Uterus (tissue), 2 donors: ENCODE results near the gene C3orf70.

Experiments used
- POLR2A ChIP-seq, 2 donors: fragments of 450-650 bp; IDR thresholded peaks; one replicate each; pipeline ENCODE4 v1.6.1; 2016; ENCODE audit warnings: antibody characterized with exemption in 2 of 2, mild to moderate bottlenecking in 1 of 2, moderate library complexity in 1 of 2
- TF ChIP-seq, protein P1 (sequence below), 4 experiments: fragments of 200-600 bp in 2 of 4; fragments of 450-650 bp in 2 of 4; sonication (generic) in 2 of 4; IDR thresholded peaks; one replicate each; pipeline ENCODE4 v1.5.1; 2016 to 2019; ENCODE audit warnings: antibody characterized with exemption in 4 of 4, mild to moderate bottlenecking in 2 of 4, moderate library complexity in 1 of 4

DNA sequence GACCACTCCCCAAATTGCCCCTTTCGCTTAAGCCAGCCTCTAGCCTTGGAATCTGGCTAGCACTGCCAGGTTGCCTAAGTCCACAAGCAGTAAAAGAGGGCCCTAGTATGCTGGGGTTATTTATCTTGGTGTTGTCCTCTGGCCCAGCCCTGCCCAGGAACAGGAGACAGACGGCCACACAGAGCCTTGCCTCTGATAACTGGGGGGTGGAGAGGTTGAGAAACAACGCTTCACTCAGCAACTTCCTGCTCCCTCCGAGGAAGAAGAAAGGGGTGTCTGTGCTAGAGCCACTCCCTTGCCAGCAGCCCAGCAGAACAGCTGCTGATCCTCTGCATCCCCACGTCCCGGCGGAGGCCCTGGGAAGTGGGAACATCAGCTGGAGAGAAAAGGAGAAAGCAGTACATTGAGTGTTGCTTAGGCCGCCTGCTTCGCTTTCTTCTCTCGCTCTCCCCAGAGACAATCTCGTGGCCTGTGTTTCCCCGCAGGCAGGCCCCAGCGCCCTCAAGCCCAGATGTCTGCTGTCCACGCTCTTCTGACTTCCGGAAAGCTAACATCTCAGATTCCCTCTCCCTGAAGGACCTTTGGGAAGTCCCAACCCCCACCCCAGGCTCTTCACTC is 22.6 kb upstream of the C3orf70 start:
- no peak for TF ChIP-seq POLR2A (IDR thresholded peaks at IDR 0.05)
- TF ChIP-seq, protein P1, sequence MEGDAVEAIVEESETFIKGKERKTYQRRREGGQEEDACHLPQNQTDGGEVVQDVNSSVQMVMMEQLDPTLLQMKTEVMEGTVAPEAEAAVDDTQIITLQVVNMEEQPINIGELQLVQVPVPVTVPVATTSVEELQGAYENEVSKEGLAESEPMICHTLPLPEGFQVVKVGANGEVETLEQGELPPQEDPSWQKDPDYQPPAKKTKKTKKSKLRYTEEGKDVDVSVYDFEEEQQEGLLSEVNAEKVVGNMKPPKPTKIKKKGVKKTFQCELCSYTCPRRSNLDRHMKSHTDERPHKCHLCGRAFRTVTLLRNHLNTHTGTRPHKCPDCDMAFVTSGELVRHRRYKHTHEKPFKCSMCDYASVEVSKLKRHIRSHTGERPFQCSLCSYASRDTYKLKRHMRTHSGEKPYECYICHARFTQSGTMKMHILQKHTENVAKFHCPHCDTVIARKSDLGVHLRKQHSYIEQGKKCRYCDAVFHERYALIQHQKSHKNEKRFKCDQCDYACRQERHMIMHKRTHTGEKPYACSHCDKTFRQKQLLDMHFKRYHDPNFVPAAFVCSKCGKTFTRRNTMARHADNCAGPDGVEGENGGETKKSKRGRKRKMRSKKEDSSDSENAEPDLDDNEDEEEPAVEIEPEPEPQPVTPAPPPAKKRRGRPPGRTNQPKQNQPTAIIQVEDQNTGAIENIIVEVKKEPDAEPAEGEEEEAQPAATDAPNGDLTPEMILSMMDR (IDR thresholded peaks at IDR 0.05), result no peak
